ENCODE data around the gene DTNBP1.
"Not testable (repeated sequence)": the region's sequence is repeated elsewhere in the genome, so short reads cannot be mapped to it uniquely, and the experiment has no call there.

Gene DTNBP1

GRCh38 chr6:15662326-15663129, at the start of gene DTNBP1:
TSS of gene DTNBP1 (minus strand) at chr6:15663028. CDS start at chr6:15662869, 159 bp downstream.
- DNase-seq, result peak; percentile 61 to 74 (median 70)

DNA sequence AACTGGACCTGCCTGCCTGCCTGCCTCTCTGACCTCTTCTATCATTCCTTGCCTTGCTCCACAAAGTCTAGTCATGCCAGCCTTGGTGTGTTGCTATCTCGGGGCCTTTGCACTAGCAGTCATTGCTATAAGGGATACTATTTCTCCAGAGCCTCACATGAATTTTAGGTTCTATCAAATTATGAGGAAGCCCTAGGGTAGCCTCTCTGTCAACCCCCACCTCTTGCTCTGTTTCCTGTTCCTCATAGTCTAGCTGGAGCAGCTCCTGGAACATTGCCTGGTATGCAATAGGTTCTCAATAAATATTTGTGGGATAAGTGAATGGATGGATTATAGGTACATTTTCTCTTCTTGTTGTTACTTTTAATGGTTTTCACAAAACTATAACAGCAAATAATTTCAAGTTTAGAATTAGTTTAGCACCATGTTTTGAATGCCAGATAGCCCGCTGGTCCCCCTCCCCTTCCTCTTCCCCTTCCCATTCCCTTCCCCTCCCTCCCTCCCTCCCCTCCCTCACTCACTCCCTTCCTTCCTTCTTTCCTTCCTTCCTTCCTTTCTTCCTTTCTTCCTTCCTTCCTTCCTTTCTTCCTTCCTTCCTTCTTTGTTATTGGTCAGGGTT, 46.9 kb upstream of the DTNBP1 start:
- DNase-seq, result no peak

DNA sequence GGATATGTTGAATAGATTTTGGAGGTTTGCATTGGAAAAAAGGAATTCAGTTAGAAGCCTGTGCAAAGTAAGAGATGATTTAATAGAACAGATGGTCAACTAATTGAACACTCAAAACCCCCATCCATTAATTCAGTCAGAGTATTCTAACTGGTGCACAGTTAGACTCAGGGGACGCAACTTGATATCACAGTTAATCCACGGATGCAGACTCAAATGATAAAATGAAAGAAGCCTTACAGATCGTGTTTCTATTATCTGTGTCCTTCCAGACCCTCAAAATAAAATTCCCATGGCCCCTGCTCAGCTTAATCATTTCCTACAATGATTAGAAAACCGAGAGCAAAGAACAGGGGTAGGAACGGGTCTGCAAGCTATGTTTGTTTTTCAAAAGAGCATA, 45.4 kb upstream of the DTNBP1 start:
- DNase-seq, result no peak

GRCh38 chr6:15705981-15706380, 43.2 kb upstream of the DTNBP1 start:
- DNase-seq, result no peak

GRCh38 chr6:15698471-15698870, 35.6 kb upstream of the DTNBP1 start:
- no peak for DNase-seq

DNA sequence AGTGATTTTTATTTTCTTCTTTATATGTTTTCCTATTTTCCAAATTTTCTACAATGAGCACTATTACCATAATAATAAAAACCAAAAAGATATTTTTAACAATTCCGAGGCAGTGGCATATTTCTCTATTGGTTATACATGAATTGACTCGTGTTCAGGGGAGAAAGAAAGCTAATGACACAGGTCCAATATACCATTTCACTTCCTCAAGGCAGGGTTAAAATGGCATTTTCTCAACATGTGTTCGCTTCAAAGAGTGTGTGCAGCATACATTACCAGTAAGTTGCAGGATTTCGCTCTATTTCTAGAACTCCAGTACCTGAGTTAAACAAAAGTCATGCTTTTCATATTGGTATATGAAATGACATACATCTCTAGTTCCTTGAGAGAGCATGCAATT, 35.1 kb upstream of the DTNBP1 start:
- no peak for DNase-seq

DNA sequence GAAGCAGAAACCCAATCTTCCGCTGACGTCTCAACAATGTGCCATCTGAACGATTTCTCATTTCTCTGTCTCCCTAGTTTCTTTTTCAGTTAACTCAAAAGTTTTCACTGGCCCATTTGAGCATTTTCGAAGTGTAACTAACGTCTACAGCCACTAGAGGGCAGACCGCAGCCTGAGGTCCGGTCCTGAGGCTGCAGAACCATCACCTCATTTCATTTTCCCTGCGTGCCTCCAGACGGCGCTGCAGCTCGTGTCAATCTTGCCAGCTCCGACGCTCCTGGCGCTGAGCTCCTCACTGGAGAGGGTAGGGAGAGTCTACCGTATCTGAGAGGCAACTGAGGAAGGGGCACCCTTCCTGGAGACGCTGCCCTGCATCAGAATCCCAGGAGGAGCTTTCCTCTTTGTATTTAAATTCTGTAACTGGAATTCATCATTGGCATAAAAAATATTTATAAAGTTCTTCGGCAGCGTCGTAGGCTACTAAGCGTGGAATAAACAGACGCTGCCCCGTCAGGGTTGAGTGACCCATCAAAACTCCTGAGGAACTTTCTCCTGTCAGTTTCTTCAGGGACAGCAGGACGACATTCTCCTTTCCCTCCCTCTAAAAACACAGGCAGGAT, 28.5 kb upstream of the DTNBP1 start:
- DNase-seq, result peak; percentile 44 to 57 (median 50)

DNA sequence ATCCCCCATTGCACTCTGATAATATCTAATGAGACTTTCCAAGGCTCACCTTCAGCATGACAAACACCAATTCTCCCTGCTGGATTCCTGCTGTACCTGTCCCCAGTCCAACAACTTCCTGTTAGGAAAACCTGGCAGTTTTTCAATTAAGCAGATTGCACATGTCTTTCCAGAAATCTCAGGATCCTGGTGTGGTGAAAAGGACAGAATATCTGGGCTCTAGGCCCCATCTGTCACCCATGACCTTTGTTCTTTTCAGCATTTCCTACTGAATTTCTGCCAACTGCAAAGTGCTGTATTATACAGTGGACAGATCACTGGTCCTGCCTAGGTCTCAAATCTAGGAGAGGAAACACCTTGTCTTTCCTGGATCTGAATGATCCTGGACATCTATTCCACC, 27.7 kb upstream of the DTNBP1 start:
- DNase-seq, result no peak

GRCh38 chr6:15689586-15690482, 27.0 kb upstream of the DTNBP1 start:
- no peak for DNase-seq

DNA sequence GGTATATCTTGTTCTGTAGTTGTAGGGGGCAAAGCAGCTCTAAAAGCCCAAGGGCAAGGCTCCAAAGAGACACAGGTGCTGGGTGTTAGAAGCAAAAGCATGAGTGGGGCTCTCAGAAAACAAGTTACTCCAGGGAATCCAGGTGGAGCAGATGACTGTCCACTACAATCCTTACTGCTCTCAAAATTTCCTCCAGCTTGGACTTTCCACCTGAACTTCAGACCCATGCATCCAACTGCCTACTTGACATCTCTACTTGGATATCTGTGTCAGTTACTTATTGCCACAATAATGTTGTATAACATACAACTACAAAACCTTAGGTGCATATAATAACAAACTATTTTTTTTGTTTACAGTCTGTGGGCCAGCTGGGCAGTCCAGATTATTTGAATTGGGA, 22.8 kb upstream of the DTNBP1 start:
- no peak for DNase-seq

- no peak for DNase-seq
Observed at GRCh38 chr6:15682965-15683822, 20.4 kb upstream of the DTNBP1 start.

- no peak for DNase-seq
Observed at GRCh38 chr6:15681946-15682345, 19.1 kb upstream of the DTNBP1 start.

- DNase-seq, result no peak
Observed at GRCh38 chr6:15678514-15678913, 15.7 kb upstream of the DTNBP1 start.

- DNase-seq, result no peak
Observed at GRCh38 chr6:15677822-15678221, 15.0 kb upstream of the DTNBP1 start.

DNA sequence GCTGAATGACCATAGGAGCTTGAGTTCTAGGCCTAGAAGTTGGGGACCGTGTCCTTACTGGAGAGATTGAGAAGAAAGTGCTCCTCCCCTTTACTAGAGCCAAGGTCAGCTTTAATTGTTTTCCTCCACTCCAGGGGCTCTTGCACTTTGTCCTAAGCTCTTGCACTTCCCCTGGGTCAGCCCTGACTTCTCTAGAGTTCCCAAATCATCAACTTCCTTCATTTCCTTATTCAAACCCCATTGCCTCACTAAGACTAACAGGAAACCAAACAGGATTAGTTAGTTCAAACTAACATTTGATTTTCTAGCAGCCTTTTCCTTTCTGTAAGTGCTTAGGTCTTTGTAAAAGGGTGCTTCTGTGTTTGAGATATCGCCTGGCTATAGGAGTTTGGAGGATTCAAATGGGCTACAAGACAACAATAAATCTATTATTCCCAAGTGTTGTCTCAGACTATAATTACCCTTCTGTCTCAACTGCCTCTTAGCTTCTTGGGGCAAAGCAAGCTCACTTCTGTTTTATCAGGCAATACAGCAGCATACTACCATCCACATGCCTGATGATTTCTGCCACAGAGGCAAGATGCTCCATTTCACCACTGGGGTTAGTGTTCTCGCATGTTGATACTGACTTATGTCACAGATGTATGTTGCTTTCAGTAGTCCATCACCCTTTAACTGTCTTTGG, 12.8 kb upstream of the DTNBP1 start:
- DNase-seq, result no peak

DNA sequence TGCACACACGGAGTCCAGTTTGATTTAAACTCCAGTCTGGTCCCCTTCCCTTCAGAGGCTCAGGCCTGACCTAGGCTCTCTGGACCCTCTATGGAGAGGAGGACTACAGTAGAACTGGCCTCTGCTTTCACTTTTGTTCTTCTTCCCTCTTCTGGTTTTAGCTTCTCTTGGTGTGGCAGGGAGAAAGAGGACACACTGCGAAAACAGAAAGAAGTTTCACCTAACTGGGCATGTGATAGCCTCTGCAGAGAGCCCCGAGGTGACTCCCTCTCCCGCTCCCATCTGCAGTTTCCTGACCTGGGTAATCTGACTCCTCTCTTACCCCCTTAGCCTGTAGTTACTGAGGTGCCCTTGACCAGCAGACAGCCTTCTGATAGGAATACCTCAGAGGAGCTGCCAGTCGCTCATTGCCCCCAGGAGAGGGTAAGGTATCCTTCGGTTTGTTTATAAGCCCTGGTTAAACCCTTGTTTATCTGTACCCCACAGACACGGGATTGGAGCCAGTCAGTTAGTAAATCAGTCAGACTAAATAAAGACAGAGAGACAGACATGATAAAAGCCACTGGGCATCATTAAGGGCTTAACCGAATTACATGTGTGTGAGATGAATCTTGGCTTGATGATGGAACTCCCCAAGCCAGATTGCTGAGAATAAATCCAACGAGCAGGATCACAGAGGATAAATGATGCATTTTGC, 12.0 kb upstream of the DTNBP1 start:
- no peak for DNase-seq

DNA sequence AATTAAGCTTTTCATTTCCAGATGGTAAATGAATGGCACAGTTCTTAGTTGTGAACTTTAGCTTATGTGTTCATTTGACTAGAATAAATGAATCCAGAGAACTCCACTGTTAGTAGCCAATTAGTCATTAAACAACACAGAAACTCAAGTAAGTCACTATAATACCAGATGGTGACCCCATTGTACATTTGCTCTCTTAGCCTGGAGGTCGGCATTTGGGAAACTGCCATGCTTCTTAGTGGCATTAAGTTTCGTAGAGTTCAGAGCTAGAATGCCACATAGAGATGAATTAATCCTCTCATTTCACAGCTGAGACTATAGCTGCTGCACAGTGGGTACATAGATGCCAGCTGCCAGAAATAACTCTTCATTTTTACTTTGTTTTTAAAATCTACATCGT, 10.8 kb upstream of the DTNBP1 start:
- no peak for DNase-seq

- DNase-seq, result no peak
Observed at GRCh38 chr6:15672818-15673217, 10.0 kb upstream of the DTNBP1 start.

GRCh38 chr6:15672291-15672690, 9.5 kb upstream of the DTNBP1 start:
- DNase-seq, result no peak

- DNase-seq, result no peak
Observed at GRCh38 chr6:15668918-15669317, 6.1 kb upstream of the DTNBP1 start.

- DNase-seq, result not testable (repeated sequence)
Observed at GRCh38 chr6:15666896-15667295, 4.1 kb upstream of the DTNBP1 start.

All from activated CD4-positive, CD25-positive, alpha-beta regulatory T cell (primary cell).